DND-41 (cell line): Measurements from ENCODE around the gene IQGAP2.

ENCODE experiments used
- CTCF ChIP-seq: IDR thresholded peaks from 2 replicates; pipeline ENCODE4 v1.5.1; 2012; ENCODE audit warnings: borderline replicate concordance, low read length, moderate library complexity, mild to moderate bottlenecking; ENCODE audit not compliant: poor library complexity, severe bottlenecking; ENCODE audit errors: extremely low read depth
- EZH2 ChIP-seq: IDR thresholded peaks from 3 replicates; pipeline ENCODE4 v1.6.1; 2012; ENCODE audit warnings: borderline replicate concordance, low read depth, mild to moderate bottlenecking, moderate library complexity, low read length, inconsistent platforms; ENCODE audit not compliant: severe bottlenecking

DNA sequence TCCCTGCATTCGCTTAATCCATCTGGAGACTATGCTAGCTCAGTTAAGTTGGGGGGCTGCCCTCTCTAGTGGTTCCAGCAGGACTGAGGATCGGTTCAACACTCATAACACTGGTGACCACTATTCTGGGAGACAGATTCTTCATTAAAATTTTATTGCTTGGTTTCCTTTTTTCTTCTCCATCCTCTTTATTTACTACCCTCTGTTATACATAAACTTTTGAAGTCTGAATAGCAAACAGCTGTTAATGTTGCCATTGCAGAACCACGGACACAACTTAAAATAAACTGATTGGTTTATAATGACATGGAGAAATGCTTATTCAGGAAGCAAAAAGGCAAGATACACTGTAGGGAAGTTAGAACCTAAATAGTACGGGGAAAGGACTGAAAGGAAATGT is 22.1 kb downstream of the IQGAP2 start:
- TF ChIP-seq EZH2: no peak
- no peak for TF ChIP-seq CTCF
